Astrocyte (in vitro differentiated cells and primary cell): ENCODE results near the gene P3H3. TPM values are rescaled to one million over a fixed set of nuclear protein-coding genes. Genes with fewer than 3 reads are reported as not detected.

Experiments used
- DNase-seq: peaks from one replicate; pipeline ENCODE4 v3.0.0-alpha.2; 2010; ENCODE audit warnings: low read depth
- FAIRE-seq: peaks from 2 replicates; lab custom pipeline; 2011; peaks lifted over from hg19 to GRCh38; lab: Jason Lieb, UNC
- H2AFZ ChIP-seq: 2 replicates; pipeline ENCODE4 v1.6.0; 2012; ENCODE audit warnings: low read depth, low read length, inconsistent platforms
- H3K27ac ChIP-seq: 2 replicates; pipeline ENCODE4 v1.5.1; 2011; ENCODE audit warnings: low read depth, low read length, inconsistent platforms
- H3K27me3 ChIP-seq: 2 replicates; pipeline ENCODE4 v1.6.0; 2011; ENCODE audit warnings: low read length, inconsistent platforms; ENCODE audit not compliant: insufficient read depth
- H3K36me3 ChIP-seq: 2 replicates; pipeline ENCODE4 v1.5.1; 2011; ENCODE audit warnings: low read length, inconsistent platforms; ENCODE audit not compliant: insufficient read depth
- H3K4me1 ChIP-seq: 2 replicates; pipeline ENCODE4 v1.5.1; 2011; ENCODE audit warnings: low read length, inconsistent platforms; ENCODE audit not compliant: insufficient read depth
- H3K4me2 ChIP-seq: 2 replicates; pipeline ENCODE4 v1.6.0; 2012; ENCODE audit warnings: low read length, inconsistent platforms
- H3K4me3 ChIP-seq: 2 replicates; pipeline ENCODE4 v1.5.1; 2011; ENCODE audit warnings: low read depth, mild to moderate bottlenecking, low read length, inconsistent platforms; ENCODE audit not compliant: insufficient read depth
- H3K79me2 ChIP-seq: 2 replicates; pipeline ENCODE4 v1.6.0; 2012; ENCODE audit warnings: mild to moderate bottlenecking, low read length, inconsistent platforms; ENCODE audit not compliant: insufficient read depth
- H3K9ac ChIP-seq: 2 replicates; pipeline ENCODE4 v1.6.0; 2012; ENCODE audit warnings: mild to moderate bottlenecking, low read length, inconsistent platforms
- H3K9me3 ChIP-seq: 2 replicates; pipeline ENCODE4 v1.5.1; 2012; ENCODE audit warnings: low read depth, mild to moderate bottlenecking, low read length, inconsistent platforms; ENCODE audit not compliant: insufficient read depth
- H4K20me1 ChIP-seq: 2 replicates; pipeline ENCODE4 v1.6.0; 2012; ENCODE audit warnings: low read length, inconsistent platforms; ENCODE audit not compliant: insufficient read depth
- H3K27ac Mint-ChIP-seq: one replicate; pipeline ENCODE4 v1.8.0; 2021; ENCODE audit warnings: mild to moderate bottlenecking, mixed read lengths; ENCODE audit not compliant: unreplicated experiment
- H3K27me3 Mint-ChIP-seq: one replicate; pipeline ENCODE4 v1.8.0; 2021; ENCODE audit warnings: low read depth, mixed read lengths; ENCODE audit not compliant: unreplicated experiment
- H3K36me3 Mint-ChIP-seq: one replicate; pipeline ENCODE4 v1.8.0; 2021; ENCODE audit warnings: low read depth, mixed read lengths; ENCODE audit not compliant: unreplicated experiment
- H3K4me1 Mint-ChIP-seq: one replicate; pipeline ENCODE4 v1.8.0; 2021; ENCODE audit warnings: low read depth, mixed read lengths; ENCODE audit not compliant: unreplicated experiment
- H3K4me3 Mint-ChIP-seq: one replicate; pipeline ENCODE4 v1.8.0; 2021; ENCODE audit warnings: mild to moderate bottlenecking, moderate library complexity, mixed read lengths; ENCODE audit not compliant: unreplicated experiment
- H3K9me3 Mint-ChIP-seq: one replicate; pipeline ENCODE4 v1.8.0; 2021; ENCODE audit warnings: mild to moderate bottlenecking, mixed read lengths; ENCODE audit not compliant: unreplicated experiment
- CTCF ChIP-seq: IDR thresholded peaks from 2 replicates; pipeline ENCODE4 v1.5.1; 2011; ENCODE audit warnings: low read depth, mild to moderate bottlenecking, inconsistent platforms, low read length, moderate library complexity; ENCODE audit not compliant: insufficient read depth
- EZH2 ChIP-seq: IDR thresholded peaks from 2 replicates; pipeline ENCODE4 v1.6.1; 2012; ENCODE audit warnings: mild to moderate bottlenecking, low read length, inconsistent platforms; ENCODE audit not compliant: insufficient read depth
- total RNA-seq: library from RNA; stranded (reverse); gene quantifications from 2 replicates; pipeline ENCODE4 v1.2.1, GENCODE V29; 2021

The P3H3 gene
- total RNA-seq, 1 donor from 2014 or later = 101 TPM

DNA sequence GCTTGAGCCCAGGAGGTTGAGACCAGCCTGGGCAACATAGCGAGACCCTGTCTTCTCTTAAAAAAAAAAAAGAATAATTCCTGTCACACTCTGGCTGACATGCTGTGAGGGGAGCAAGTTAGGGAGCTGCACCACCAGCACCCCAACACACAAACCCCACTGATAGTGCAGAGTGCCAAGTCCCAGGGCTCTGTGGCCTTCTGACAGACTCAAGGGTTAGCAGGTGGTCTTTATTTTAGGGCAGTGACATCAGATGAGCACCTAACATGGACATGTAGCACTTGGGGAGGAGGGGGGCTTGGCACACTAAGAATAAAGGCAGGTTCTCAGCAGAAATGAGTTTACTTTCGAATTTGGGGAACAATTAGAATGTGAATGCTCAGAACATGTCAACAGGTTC lies 30.6 kb downstream of the P3H3 start:
- Histone ChIP-seq H3K4me2 (no peak overlapping the region), H3K9me3 (no peaks in the 10 kb centered on the region), H3K79me2 (peaks cover 21% of the 10 kb centered on the region), H3K4me1 (peaks cover 1% of the 10 kb centered on the region), H4K20me1 (peaks cover 11% of the 10 kb centered on the region), H2AFZ (no peak overlapping the region), H3K36me3 (peaks cover 42% of the 10 kb centered on the region), H3K27ac (no peak overlapping the region), H3K9ac (no peak overlapping the region), H3K27me3 (no peaks in the 10 kb centered on the region), H3K4me3 (no peak overlapping the region)
- no peak overlapping the region for H3K27ac Mint-ChIP-seq
- no peak overlapping the region for H3K4me3 Mint-ChIP-seq
- H3K9me3 Mint-ChIP-seq = no peaks in the 10 kb centered on the region
- H3K27me3 Mint-ChIP-seq = no peaks in the 10 kb centered on the region
- TF ChIP-seq CTCF (no peak), EZH2 (no peak)
- FAIRE-seq (no peak), DNase-seq (no peak)
- H3K36me3 Mint-ChIP-seq = peaks cover 23% of the 10 kb centered on the region
- peaks cover 7% of the 10 kb centered on the region for H3K4me1 Mint-ChIP-seq

- Mint-ChIP-seq H3K27me3 (no peaks in the 10 kb centered on the region), H3K9me3 (no peaks in the 10 kb centered on the region), H3K4me1 (peaks cover 2% of the 10 kb centered on the region), H3K36me3 (peaks cover 32% of the 10 kb centered on the region), H3K27ac (no peak overlapping the region), H3K4me3 (no peak overlapping the region)
- H4K20me1 ChIP-seq = peaks cover 5% of the 10 kb centered on the region
- H3K9ac ChIP-seq = no peak overlapping the region
- no peak overlapping the region for H3K4me2 ChIP-seq
- no peak overlapping the region for H3K4me3 ChIP-seq
- H3K9me3 ChIP-seq = no peaks in the 10 kb centered on the region
- no peaks in the 10 kb centered on the region for H3K27me3 ChIP-seq
- DNase-seq (no peak), FAIRE-seq (no peak)
- peaks cover 46% of the 10 kb centered on the region for H3K36me3 ChIP-seq
- H3K27ac ChIP-seq = no peak overlapping the region
- TF ChIP-seq CTCF (no peak), EZH2 (no peak)
- peaks cover 8% of the 10 kb centered on the region for H3K79me2 ChIP-seq
- H3K4me1 ChIP-seq = no peaks in the 10 kb centered on the region
- H2AFZ ChIP-seq = no peak overlapping the region
These were observed 31.9 kb downstream of the P3H3 start for GRCh38 chr12:6860116-6860515.

DNA sequence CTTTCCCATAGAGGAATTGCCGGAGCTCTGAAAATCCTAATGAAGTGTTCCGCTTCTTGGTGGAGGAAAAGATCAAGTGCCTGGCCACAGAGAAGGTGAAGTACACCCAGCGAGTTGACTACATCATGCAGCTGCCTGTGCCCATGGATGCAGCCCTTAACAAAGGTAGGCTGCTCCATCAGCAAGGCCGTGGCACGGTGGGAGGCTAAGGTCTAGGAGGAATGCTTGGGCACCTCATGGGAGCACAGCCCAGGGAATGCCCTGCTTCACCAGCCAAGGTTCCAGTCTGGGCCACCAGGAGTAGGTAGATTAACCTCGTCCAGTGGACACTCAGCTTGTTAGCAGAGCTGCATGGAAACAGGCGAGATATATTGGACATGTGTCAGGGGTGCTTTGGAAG lies 32.7 kb downstream of the P3H3 start:
- H3K9me3 Mint-ChIP-seq = no peaks in the 10 kb centered on the region
- Histone ChIP-seq H3K27ac (no peak overlapping the region), H3K9me3 (no peaks in the 10 kb centered on the region), H3K27me3 (no peaks in the 10 kb centered on the region), H3K9ac (no peak overlapping the region), H3K4me1 (no peaks in the 10 kb centered on the region), H4K20me1 (no peaks in the 10 kb centered on the region), H3K79me2 (no peaks in the 10 kb centered on the region), H3K4me3 (no peak overlapping the region), H3K4me2 (no peak overlapping the region), H3K36me3 (peaks cover 45% of the 10 kb centered on the region), H2AFZ (no peak overlapping the region)
- no peak for FAIRE-seq
- DNase-seq = no peak
- TF ChIP-seq EZH2 = no peak
- TF ChIP-seq CTCF = no peak
- H3K4me3 Mint-ChIP-seq = no peak overlapping the region
- peaks cover 35% of the 10 kb centered on the region for H3K36me3 Mint-ChIP-seq
- H3K4me1 Mint-ChIP-seq = no peaks in the 10 kb centered on the region
- no peak overlapping the region for H3K27ac Mint-ChIP-seq
- no peaks in the 10 kb centered on the region for H3K27me3 Mint-ChIP-seq
